Adrenal gland (tissue), 12 donors: ENCODE measurements around the gene PSMD2. TPM values are rescaled to one million over a fixed set of nuclear protein-coding genes. Genes with fewer than 3 reads are reported as not detected.

Source experiments
- DNase-seq, 7 donors: peaks; one replicate each; pipeline ENCODE4 v3.0.0-alpha.2; 2019 to 2020
- H3K27ac ChIP-seq, 5 donors: fragments of 200-600 bp; sonication (generic) in 4 of 5; 1 replicate in 3 of 5; 2 replicates in 2 of 5; pipeline versions ENCODE4 v1.5.1 to v1.8.0; 2016 to 2020; ENCODE audit warnings: mild to moderate bottlenecking in 1 of 5
- H3K27me3 ChIP-seq: fragments of 200-600 bp; 2 replicates; pipeline ENCODE4 v1.8.0; 2021
- H3K36me3 ChIP-seq, 2 donors: fragments of 200-600 bp; replicated peaks in 1 of 2; 1 replicate in 1 of 2; 2 replicates in 1 of 2; pipeline versions ENCODE4 v1.5.1 to v1.8.0; 2018 to 2022
- H3K4me1 ChIP-seq, 2 donors: fragments of 200-600 bp; replicated peaks in 1 of 2; 1 replicate in 1 of 2; 2 replicates in 1 of 2; pipeline versions ENCODE4 v1.5.1 to v1.8.0; 2018 to 2021
- H3K4me3 ChIP-seq, 4 donors: fragments of 200-600 bp; sonication (generic) in 3 of 4; one replicate each; pipeline ENCODE4 v1.5.1; 2016 to 2018
- H3K9me3 ChIP-seq, 3 donors: fragments of 200-600 bp; sonication (generic) in 1 of 3; replicated peaks in 1 of 3; 1 replicate in 2 of 3; 2 replicates in 1 of 3; pipeline versions ENCODE4 v1.5.1 to v1.8.0; 2016 to 2021
- CTCF ChIP-seq, 6 experiments: fragments of 450-650 bp in 4 of 6; fragments of 200-600 bp in 2 of 6; sonication (generic) in 1 of 6; IDR thresholded peaks; 1 replicate in 5 of 6; 2 replicates in 1 of 6; pipeline versions ENCODE4 v1.5.1 to v1.8.0; 2016 to 2021; ENCODE audit warnings: antibody characterized with exemption in 6 of 6, mild to moderate bottlenecking in 2 of 6, moderate library complexity in 1 of 6
- POLR2A ChIP-seq, 2 donors: fragments of 450-650 bp; IDR thresholded peaks; one replicate each; pipeline ENCODE4 v1.6.1; 2017; ENCODE audit warnings: antibody characterized with exemption in 2 of 2, mild to moderate bottlenecking in 2 of 2, moderate library complexity in 1 of 2
- WGBS, 4 donors: extraction: QIAGEN DNeasy Blood & Tissue Kit in 2 of 4; methylation state at CpG; one replicate each; pipeline versions ENCODE4 v1.1.5 to v1.1.7; 2013 to 2017; 5-methylcytosine and 5-hydroxymethylcytosine counted together
- intact Hi-C, 2 donors: fragments of 100-400 bp; cut with DNase I; formaldehyde crosslinking; loops; one replicate each; pipeline versions ENCODE4 v1.14.1 to v1.15.0; 2022 to 2023
- polyA plus RNA-seq, 3 donors: library from polyadenylated mRNA; stranded (reverse); fragments of 200-250 nt in 2 of 3; fragments of 350-450 nt in 1 of 3; fragmentation: Illumina TruSeq in 1 of 3; extraction: RNeasy Lipid Tissue Mini Kit (QIAGEN cat#74804) in 1 of 3; gene quantifications; one replicate each; pipeline ENCODE4 v1.2.3, GENCODE V29; 2013 to 2014
- small RNA-seq, 2 donors: library from RNA; depleted of rRNA; stranded (forward); fragments of <200 nt; gene quantifications; one replicate each; pipeline ENCODE3, GENCODE V24; 2016
- total RNA-seq, 9 donors: library from RNA; depleted of rRNA in 4 of 9; stranded (reverse); fragments of >200 nt in 4 of 9; fragments of 120-200 nt in 1 of 9; fragmentation: NEBNext Ultra II Directional in 1 of 9; extraction: Animal tissue kit (Norgen Biotek cat#: 25700) in 1 of 9; gene quantifications; one replicate each; pipeline versions ENCODE4 v1.1.0 to v1.2.4, GENCODE V29; 2013 to 2023
- donor health status: healthy with polysubstance abuse.
- donor health status: Bipolar disorder and iron deficiency.
- donor health status: DM: yes; HTN: yes; CAD: no.
- donor health status: DM: no; HTN: no; CAD: no.
- donor health status: DM: no; HTN: no; CAD: no.
- donor health status: DM: yes; HTN: yes; CAD: no.

PSMD2 gene
- total and polyA plus RNA-seq, 12 donors: 65.1 to 412 (median 235) TPM

DNA sequence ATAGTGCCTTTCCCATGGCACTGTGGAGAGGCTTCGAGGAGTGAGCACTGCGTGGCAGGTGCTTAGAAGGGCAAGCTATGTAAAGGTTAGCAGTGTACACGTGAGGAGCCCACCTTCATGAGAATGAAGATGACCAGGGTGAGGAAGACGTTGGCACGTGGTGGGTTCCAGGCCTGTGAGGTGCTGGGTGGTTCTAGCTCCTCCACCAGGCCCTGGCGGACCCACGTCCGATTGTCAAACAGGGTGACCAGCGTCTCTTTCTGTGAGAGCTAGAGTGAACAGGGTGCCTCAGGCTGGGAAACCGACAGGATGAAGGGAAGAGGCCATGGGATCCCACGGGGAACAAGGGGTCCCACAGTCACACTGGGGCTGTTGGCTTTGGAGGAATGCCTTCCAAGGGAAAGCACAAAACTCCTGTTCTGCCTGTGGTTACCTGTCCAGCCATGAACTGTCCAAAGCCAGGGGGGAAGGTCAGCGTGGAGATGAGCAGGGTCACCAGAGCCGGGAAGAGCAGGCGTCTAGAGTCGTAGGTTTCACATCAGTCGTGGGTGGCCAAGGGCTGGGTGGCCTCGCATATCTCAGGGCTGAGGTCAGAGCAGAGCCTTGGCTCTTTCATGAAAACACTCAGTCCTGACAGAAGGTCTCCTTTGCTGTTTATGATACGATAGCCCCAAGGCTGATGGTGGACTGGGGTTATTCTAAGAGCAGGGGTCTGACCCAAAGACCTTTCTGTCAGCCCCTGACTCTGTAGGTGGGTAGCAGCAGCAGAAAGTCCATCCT lies 56.4 kb downstream of the PSMD2 start:
- Histone ChIP-seq H3K4me3 (no peak overlapping the region), H3K36me3 (peaks cover 0 to 27% of the 10 kb centered on the region in 2 donors), H3K9me3 (no peaks in the 10 kb centered on the region), H3K4me1 (peaks cover under 1 to 37% of the 10 kb centered on the region in 2 donors), H3K27ac (peak overlapping the region in 1 of 5 donors; percentile 10), H3K27me3 (no peaks in the 10 kb centered on the region)
- TF ChIP-seq CTCF (IDR thresholded peaks at IDR 0.05) (no peak), POLR2A (IDR thresholded peaks at IDR 0.05) (no peak)
- 56 to 72% (median 68%) methylated on average over 12 to 18 of the region's 18 CpGs for WGBS, 4 donors
- intact Hi-C loops: no loop called here
- DNase-seq: peak in 3 of 7 donors; percentile 45 to 52 (median 45)

- DNase-seq: no peak
- Histone ChIP-seq H3K36me3 (peaks cover 0 to 27% of the 10 kb centered on the region in 2 donors), H3K4me3 (no peak overlapping the region), H3K4me1 (peaks cover 6 to 29% of the 10 kb centered on the region in 2 donors), H3K27me3 (no peaks in the 10 kb centered on the region), H3K27ac (no peak overlapping the region), H3K9me3 (no peaks in the 10 kb centered on the region)
- TF ChIP-seq POLR2A (IDR thresholded peaks at IDR 0.05): no peak
- intact Hi-C loops: no loop called here
- 82 to 88% (median 87%) methylated on average over 16 to 24 of the region's 24 CpGs for WGBS, 4 donors
Observed at GRCh38 chr3:184357248-184358123, 58.4 kb downstream of the PSMD2 start.

- TF ChIP-seq CTCF (IDR thresholded peaks at IDR 0.05): no peak
- no peak for TF ChIP-seq POLR2A (IDR thresholded peaks at IDR 0.05)
- no peak for DNase-seq
- peaks cover 0 to 27% of the 10 kb centered on the region in 2 donors for H3K36me3 ChIP-seq
- H3K4me1 ChIP-seq: peaks cover 6 to 29% of the 10 kb centered on the region in 2 donors
- intact Hi-C loops: no loop called here
- H3K27ac ChIP-seq: no peak overlapping the region
- H3K9me3 ChIP-seq: no peaks in the 10 kb centered on the region
- no peak overlapping the region for H3K4me3 ChIP-seq
- no peaks in the 10 kb centered on the region for H3K27me3 ChIP-seq
- WGBS, 4 donors: 92 to 95% (median 93%) methylated on average over 5 to 12 of the region's 12 CpGs
Observed at GRCh38 chr3:184358124-184358767, 59.2 kb downstream of the PSMD2 start.

Small RNAs within 50 kb of the gene (small RNA-seq; reads per million reads assigned to genes)
- 2,622 to 2,788 reads per million in 2 donors for gene SNORD66

Other genes with a start within 250 kb of the PSMD2 start
- gene HTR3C, start 246.2 kb upstream of the PSMD2 start, total RNA-seq: not detected
- under 1 TPM in 1 of 3 donors, not detected in 2; 0.03 TPM for gene HTR3C, start 246.2 kb upstream of the PSMD2 start, polyA plus RNA-seq
- not detected for gene HTR3E, start 202.2 kb upstream of the PSMD2 start, total RNA-seq
- not detected for gene HTR3E, start 202.2 kb upstream of the PSMD2 start, polyA plus RNA-seq
- 10 to 100 TPM; 19.1 to 50.8 (median 40.2) TPM for gene EIF2B5, start 163.9 kb upstream of the PSMD2 start, total RNA-seq
- 10 to 100 TPM; 45.9 to 56.1 (median 49.0) TPM for gene EIF2B5, start 163.9 kb upstream of the PSMD2 start, polyA plus RNA-seq
- 10 to 100 TPM; 34.1 to 94.1 (median 64.2) TPM for gene DVL3, start 143.9 kb upstream of the PSMD2 start, total RNA-seq
- gene DVL3, start 143.9 kb upstream of the PSMD2 start, polyA plus RNA-seq: 10 to 100 TPM; 45.8 to 92.9 (median 69.8) TPM
- gene AP2M1, start 124.4 kb upstream of the PSMD2 start, total RNA-seq: 100 to 1,000 TPM; 305 to 700 (median 594) TPM
- gene AP2M1, start 124.4 kb upstream of the PSMD2 start, polyA plus RNA-seq: 100 to 1,000 TPM; 250 to 882 (median 362) TPM
- gene ABCF3, start 113.0 kb upstream of the PSMD2 start, total RNA-seq: 100 to 1,000 TPM in 8 of 9 donors, 10 to 100 TPM in 1; 93.6 to 292 (median 150) TPM
- 100 to 1,000 TPM; 189 to 353 (median 289) TPM for gene ABCF3, start 113.0 kb upstream of the PSMD2 start, polyA plus RNA-seq
- 100 to 1,000 TPM in 3 of 9 donors, 10 to 100 TPM in 5, 1 to 10 TPM in 1; 1.1 to 140 (median 65.8) TPM for gene VWA5B2, start 69.7 kb upstream of the PSMD2 start, total RNA-seq
- 1,000 to 10,000 TPM in 1 of 3 donors, 100 to 1,000 TPM in 1, 10 to 100 TPM in 1; 29.8 to 1,120 (median 268) TPM for gene VWA5B2, start 69.7 kb upstream of the PSMD2 start, polyA plus RNA-seq
- gene ALG3, start 50.3 kb upstream of the PSMD2 start, total RNA-seq: 100 to 1,000 TPM in 1 of 9 donors, 10 to 100 TPM in 8; 27.7 to 107 (median 59.0) TPM
- 10 to 100 TPM; 32.8 to 71.4 (median 42.3) TPM for gene ALG3, start 50.3 kb upstream of the PSMD2 start, polyA plus RNA-seq
- gene EEF1AKMT4, start 49.6 kb upstream of the PSMD2 start, total RNA-seq: 1 to 10 TPM; 2.7 to 8.3 (median 4.3) TPM
- 1 to 10 TPM; 1.8 to 6.6 (median 2.5) TPM for gene EEF1AKMT4, start 49.6 kb upstream of the PSMD2 start, polyA plus RNA-seq
- gene CAMK2N2, start 37.7 kb upstream of the PSMD2 start, total RNA-seq: 10 to 100 TPM in 2 of 9 donors, 1 to 10 TPM in 4, under 1 TPM in 1, not detected in 2; 0.47 to 39.3 (median 6.9) TPM
- 10 to 100 TPM in 2 of 3 donors, 1 to 10 TPM in 1; 6.1 to 24.2 (median 12.4) TPM for gene CAMK2N2, start 37.7 kb upstream of the PSMD2 start, polyA plus RNA-seq
- gene ECE2, start 23.2 kb upstream of the PSMD2 start, total RNA-seq: 1 to 10 TPM in 3 of 9 donors, under 1 TPM in 2, not detected in 4; 0.27 to 9.3 (median 4.5) TPM
- gene ECE2, start 23.2 kb upstream of the PSMD2 start, polyA plus RNA-seq: 10 to 100 TPM in 1 of 3 donors, 1 to 10 TPM in 2; 3.0 to 15.2 (median 8.2) TPM
- 100 to 1,000 TPM; 231 to 600 (median 356) TPM for gene EIF4G1, start 15.4 kb downstream of the PSMD2 start, total RNA-seq
- 100 to 1,000 TPM; 248 to 411 (median 268) TPM for gene EIF4G1, start 15.4 kb downstream of the PSMD2 start, polyA plus RNA-seq
- 10 to 100 TPM; 13.9 to 42.4 (median 32.5) TPM for gene FAM131A, start 38.4 kb downstream of the PSMD2 start, total RNA-seq
- gene FAM131A, start 38.4 kb downstream of the PSMD2 start, polyA plus RNA-seq: 10 to 100 TPM; 13.3 to 43.0 (median 39.4) TPM
- 10 to 100 TPM in 5 of 9 donors, 1 to 10 TPM in 4; 7.5 to 24.4 (median 13.3) TPM for gene CLCN2, start 62.4 kb downstream of the PSMD2 start, total RNA-seq
- 10 to 100 TPM; 11.4 to 27.8 (median 22.3) TPM for gene CLCN2, start 62.4 kb downstream of the PSMD2 start, polyA plus RNA-seq
- gene POLR2H, start 62.5 kb downstream of the PSMD2 start, total RNA-seq: 100 to 1,000 TPM in 1 of 9 donors, 10 to 100 TPM in 8; 63.1 to 101 (median 71.2) TPM
- gene POLR2H, start 62.5 kb downstream of the PSMD2 start, polyA plus RNA-seq: 100 to 1,000 TPM in 2 of 3 donors, 10 to 100 TPM in 1; 87.7 to 199 (median 194) TPM
- 1 to 10 TPM in 3 of 9 donors, under 1 TPM in 3, not detected in 3; 0.11 to 5.3 (median 1.6) TPM for gene THPO, start 79.0 kb downstream of the PSMD2 start, total RNA-seq
- 1 to 10 TPM in 2 of 3 donors, under 1 TPM in 1; 0.82 to 4.4 (median 2.2) TPM for gene THPO, start 79.0 kb downstream of the PSMD2 start, polyA plus RNA-seq
- gene CHRD, start 80.8 kb downstream of the PSMD2 start, total RNA-seq: 100 to 1,000 TPM in 1 of 9 donors, 10 to 100 TPM in 6, 1 to 10 TPM in 2; 1.1 to 101 (median 23.7) TPM
- gene CHRD, start 80.8 kb downstream of the PSMD2 start, polyA plus RNA-seq: 10 to 100 TPM in 2 of 3 donors, 1 to 10 TPM in 1; 1.9 to 51.0 (median 41.2) TPM